ENCODE results near the gene PRDM15. TPM values are rescaled to one million over a fixed set of nuclear protein-coding genes. Genes with fewer than 3 reads are reported as not detected.
A peak's percentile ranks its signal among the peaks of the same experiment; 100 is the strongest.

Gene PRDM15
- total RNA-seq, 1 experiment from 2014 or later: 16.7 TPM

GRCh38 chr21:41805643-41806042, 73.5 kb downstream of the PRDM15 start:
- no peak overlapping the region for H3K27ac ChIP-seq (ENCODE audit: low read depth, low read length, poor library complexity, severe bottlenecking)
- TF ChIP-seq, protein P1, sequence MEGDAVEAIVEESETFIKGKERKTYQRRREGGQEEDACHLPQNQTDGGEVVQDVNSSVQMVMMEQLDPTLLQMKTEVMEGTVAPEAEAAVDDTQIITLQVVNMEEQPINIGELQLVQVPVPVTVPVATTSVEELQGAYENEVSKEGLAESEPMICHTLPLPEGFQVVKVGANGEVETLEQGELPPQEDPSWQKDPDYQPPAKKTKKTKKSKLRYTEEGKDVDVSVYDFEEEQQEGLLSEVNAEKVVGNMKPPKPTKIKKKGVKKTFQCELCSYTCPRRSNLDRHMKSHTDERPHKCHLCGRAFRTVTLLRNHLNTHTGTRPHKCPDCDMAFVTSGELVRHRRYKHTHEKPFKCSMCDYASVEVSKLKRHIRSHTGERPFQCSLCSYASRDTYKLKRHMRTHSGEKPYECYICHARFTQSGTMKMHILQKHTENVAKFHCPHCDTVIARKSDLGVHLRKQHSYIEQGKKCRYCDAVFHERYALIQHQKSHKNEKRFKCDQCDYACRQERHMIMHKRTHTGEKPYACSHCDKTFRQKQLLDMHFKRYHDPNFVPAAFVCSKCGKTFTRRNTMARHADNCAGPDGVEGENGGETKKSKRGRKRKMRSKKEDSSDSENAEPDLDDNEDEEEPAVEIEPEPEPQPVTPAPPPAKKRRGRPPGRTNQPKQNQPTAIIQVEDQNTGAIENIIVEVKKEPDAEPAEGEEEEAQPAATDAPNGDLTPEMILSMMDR (conservative IDR thresholded peaks at IDR 0.05; ENCODE audit: low read depth, low read length): no peak
- TF ChIP-seq EZH2 (IDR thresholded peaks at IDR 0.05; ENCODE audit: borderline replicate concordance, low read depth, low read length, poor library complexity, severe bottlenecking): no peak
- CTCF ChIA-PET: no interaction called here
- no peaks in the 10 kb centered on the region for H3K9me3 ChIP-seq (ENCODE audit: low read depth, low read length, poor library complexity, severe bottlenecking)
- H3K4me1 ChIP-seq (ENCODE audit: insufficient read depth, low read length, poor library complexity, severe bottlenecking): peaks cover 10% of the 10 kb centered on the region
- no peak overlapping the region for H3K4me3 ChIP-seq (ENCODE audit: low read depth, low read length, poor library complexity, severe bottlenecking)
- POLR2A ChIA-PET (ENCODE audit: low non-redundant PET): no interaction called here
- BruUV-seq (replicated peaks): no TSS peak
- intact Hi-C loops (cut with micrococcal nuclease; ENCODE audit: unreplicated experiment): no loop called here
- DNase-seq (ENCODE audit: low spot score): no peak
- H3K27me3 ChIP-seq (replicated peaks; ENCODE audit: insufficient read depth, low read depth, low read length, poor library complexity): no peaks in the 10 kb centered on the region
- peaks cover 9% of the 10 kb centered on the region for H3K36me3 ChIP-seq (ENCODE audit: insufficient read depth, low read length, poor library complexity, severe bottlenecking)

DNA sequence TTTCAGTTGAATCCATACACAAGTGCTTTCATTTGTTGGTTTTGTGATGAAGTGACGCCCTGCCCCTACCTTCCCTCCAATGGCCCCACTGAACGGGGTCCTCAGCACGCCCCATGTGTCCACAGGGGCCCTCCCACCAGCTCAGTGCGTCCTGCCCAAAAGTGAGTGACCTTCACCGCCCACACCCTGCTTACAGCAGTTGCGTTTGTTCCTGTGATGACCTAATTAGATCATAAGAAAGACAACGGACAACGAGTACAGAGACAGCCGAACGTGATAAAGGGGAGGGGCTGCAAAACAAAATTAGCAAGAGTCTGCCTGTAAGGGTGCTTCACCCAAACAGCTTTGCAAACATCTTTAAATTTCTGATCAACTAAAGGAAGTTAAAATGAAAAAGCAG, 74.1 kb downstream of the PRDM15 start:
- no peaks in the 10 kb centered on the region for H3K27me3 ChIP-seq (replicated peaks; ENCODE audit: insufficient read depth, low read depth, low read length, poor library complexity)
- no peak overlapping the region for H3K4me3 ChIP-seq (ENCODE audit: low read depth, low read length, poor library complexity, severe bottlenecking)
- no peak overlapping the region for H3K27ac ChIP-seq (ENCODE audit: low read depth, low read length, poor library complexity, severe bottlenecking)
- peaks cover 10% of the 10 kb centered on the region for H3K4me1 ChIP-seq (ENCODE audit: insufficient read depth, low read length, poor library complexity, severe bottlenecking)
- BruUV-seq (replicated peaks): no TSS peak
- intact Hi-C loops (cut with micrococcal nuclease; ENCODE audit: unreplicated experiment): no loop called here
- no peak for TF ChIP-seq EZH2 (IDR thresholded peaks at IDR 0.05; ENCODE audit: borderline replicate concordance, low read depth, low read length, poor library complexity, severe bottlenecking)
- DNase-seq (ENCODE audit: low spot score): no peak
- H3K9me3 ChIP-seq (ENCODE audit: low read depth, low read length, poor library complexity, severe bottlenecking): no peaks in the 10 kb centered on the region
- H3K36me3 ChIP-seq (ENCODE audit: insufficient read depth, low read length, poor library complexity, severe bottlenecking): peaks cover 12% of the 10 kb centered on the region
- CTCF ChIA-PET: no interaction called here
- POLR2A ChIA-PET (ENCODE audit: low non-redundant PET): no interaction called here

DNA sequence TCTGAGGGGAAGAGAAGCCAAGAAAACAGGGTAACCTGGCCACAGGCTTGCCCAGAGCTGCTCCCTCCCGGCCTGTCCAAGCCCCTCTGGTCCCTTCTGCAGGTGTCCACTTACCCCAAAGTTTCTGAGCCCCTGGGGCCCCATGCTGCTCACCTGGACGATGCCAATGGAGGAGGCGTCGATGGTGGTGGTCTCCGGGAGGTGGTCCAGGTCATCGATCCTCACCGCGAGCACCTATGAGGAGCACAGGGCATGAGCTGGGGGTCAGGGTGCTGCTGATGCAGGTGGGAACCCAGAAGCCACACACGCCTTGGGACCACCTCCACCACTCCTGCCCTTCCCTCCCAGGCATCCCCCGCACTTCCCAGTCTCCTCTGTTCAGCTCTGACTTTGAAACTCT, 74.8 kb downstream of the PRDM15 start:
- POLR2A ChIA-PET (ENCODE audit: low non-redundant PET): no interaction called here
- no TSS peak for BruUV-seq (replicated peaks)
- no peaks in the 10 kb centered on the region for H3K27me3 ChIP-seq (replicated peaks; ENCODE audit: insufficient read depth, low read depth, low read length, poor library complexity)
- H3K36me3 ChIP-seq (ENCODE audit: insufficient read depth, low read length, poor library complexity, severe bottlenecking): peaks cover 12% of the 10 kb centered on the region
- intact Hi-C loops (cut with micrococcal nuclease; ENCODE audit: unreplicated experiment): no loop called here
- H3K4me3 ChIP-seq (ENCODE audit: low read depth, low read length, poor library complexity, severe bottlenecking): no peak overlapping the region
- H3K27ac ChIP-seq (ENCODE audit: low read depth, low read length, poor library complexity, severe bottlenecking): no peak overlapping the region
- peaks cover 10% of the 10 kb centered on the region for H3K4me1 ChIP-seq (ENCODE audit: insufficient read depth, low read length, poor library complexity, severe bottlenecking)
- no peak for TF ChIP-seq EZH2 (IDR thresholded peaks at IDR 0.05; ENCODE audit: borderline replicate concordance, low read depth, low read length, poor library complexity, severe bottlenecking)
- TF ChIP-seq, protein P1 (conservative IDR thresholded peaks at IDR 0.05; ENCODE audit: low read depth, low read length): no peak
- DNase-seq (ENCODE audit: low spot score): no peak
- CTCF ChIA-PET: no interaction called here
- no peaks in the 10 kb centered on the region for H3K9me3 ChIP-seq (ENCODE audit: low read depth, low read length, poor library complexity, severe bottlenecking)

- TF ChIP-seq EZH2 (IDR thresholded peaks at IDR 0.05; ENCODE audit: borderline replicate concordance, low read depth, low read length, poor library complexity, severe bottlenecking): no peak
- TF ChIP-seq, protein P1 (conservative IDR thresholded peaks at IDR 0.05; ENCODE audit: low read depth, low read length): no peak
- POLR2A ChIA-PET (ENCODE audit: low non-redundant PET): no interaction called here
- CTCF ChIA-PET: interaction anchor here (1.4 kb wide), 1 partner anchor 13 kb away, joined by 5 read pairs; no protein-coding TSS in a partner anchor
Observed at GRCh38 chr21:41803316-41803715, 75.8 kb downstream of the PRDM15 start.

More at GRCh38 chr21:41803316-41803715, 75.8 kb downstream of the PRDM15 start:
- BruUV-seq (replicated peaks): no TSS peak
- no peak for DNase-seq (ENCODE audit: low spot score)
- H3K27me3 ChIP-seq (replicated peaks; ENCODE audit: insufficient read depth, low read depth, low read length, poor library complexity): no peaks in the 10 kb centered on the region
- H3K27ac ChIP-seq (ENCODE audit: low read depth, low read length, poor library complexity, severe bottlenecking): peak overlapping the region; percentile 78
- H3K4me1 ChIP-seq (ENCODE audit: insufficient read depth, low read length, poor library complexity, severe bottlenecking): peaks cover 10% of the 10 kb centered on the region
- intact Hi-C loops (cut with micrococcal nuclease; ENCODE audit: unreplicated experiment): no loop called here
- peaks cover 20% of the 10 kb centered on the region for H3K36me3 ChIP-seq (ENCODE audit: insufficient read depth, low read length, poor library complexity, severe bottlenecking)
- no peak overlapping the region for H3K4me3 ChIP-seq (ENCODE audit: low read depth, low read length, poor library complexity, severe bottlenecking)
- no peaks in the 10 kb centered on the region for H3K9me3 ChIP-seq (ENCODE audit: low read depth, low read length, poor library complexity, severe bottlenecking)

Data from A673 (cell line).